ENCODE results near the gene GALNTL6.

DNA sequence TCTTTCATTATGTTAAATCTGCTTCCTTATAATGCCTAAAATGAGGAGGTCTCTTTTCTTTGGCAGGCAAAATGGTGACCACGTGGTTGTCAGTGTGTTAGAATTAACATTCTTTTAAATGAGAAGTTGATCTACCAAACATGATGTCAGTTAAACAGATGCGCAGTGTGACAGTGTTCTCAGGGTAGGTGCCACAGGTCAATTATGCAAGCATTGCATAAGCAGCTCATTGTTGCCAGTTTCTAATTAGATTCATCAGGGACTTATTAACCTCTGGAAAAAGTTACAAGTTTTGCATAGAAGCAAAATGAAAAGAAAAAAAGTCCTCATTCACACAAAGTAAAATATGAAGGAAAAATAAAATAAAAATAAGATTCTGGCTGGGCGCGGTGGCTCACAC lies 1031.4 kb downstream of the GALNTL6 start:
- TF ChIP-seq POLR2A (IDR thresholded peaks at IDR 0.05; ENCODE audit: low read depth, low read length): no peak
- TF ChIP-seq, protein P1, sequence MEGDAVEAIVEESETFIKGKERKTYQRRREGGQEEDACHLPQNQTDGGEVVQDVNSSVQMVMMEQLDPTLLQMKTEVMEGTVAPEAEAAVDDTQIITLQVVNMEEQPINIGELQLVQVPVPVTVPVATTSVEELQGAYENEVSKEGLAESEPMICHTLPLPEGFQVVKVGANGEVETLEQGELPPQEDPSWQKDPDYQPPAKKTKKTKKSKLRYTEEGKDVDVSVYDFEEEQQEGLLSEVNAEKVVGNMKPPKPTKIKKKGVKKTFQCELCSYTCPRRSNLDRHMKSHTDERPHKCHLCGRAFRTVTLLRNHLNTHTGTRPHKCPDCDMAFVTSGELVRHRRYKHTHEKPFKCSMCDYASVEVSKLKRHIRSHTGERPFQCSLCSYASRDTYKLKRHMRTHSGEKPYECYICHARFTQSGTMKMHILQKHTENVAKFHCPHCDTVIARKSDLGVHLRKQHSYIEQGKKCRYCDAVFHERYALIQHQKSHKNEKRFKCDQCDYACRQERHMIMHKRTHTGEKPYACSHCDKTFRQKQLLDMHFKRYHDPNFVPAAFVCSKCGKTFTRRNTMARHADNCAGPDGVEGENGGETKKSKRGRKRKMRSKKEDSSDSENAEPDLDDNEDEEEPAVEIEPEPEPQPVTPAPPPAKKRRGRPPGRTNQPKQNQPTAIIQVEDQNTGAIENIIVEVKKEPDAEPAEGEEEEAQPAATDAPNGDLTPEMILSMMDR (IDR thresholded peaks at IDR 0.05; ENCODE audit: extremely low read depth in 1 of 2, insufficient read depth in 1 of 2, low read depth in 1 of 2, low read length in 2 of 2): no peak
- TF ChIP-seq, protein P2, sequence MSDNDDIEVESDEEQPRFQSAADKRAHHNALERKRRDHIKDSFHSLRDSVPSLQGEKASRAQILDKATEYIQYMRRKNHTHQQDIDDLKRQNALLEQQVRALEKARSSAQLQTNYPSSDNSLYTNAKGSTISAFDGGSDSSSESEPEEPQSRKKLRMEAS (IDR thresholded peaks at IDR 0.05; ENCODE audit: insufficient read depth, insufficient read length): no peak
- TF ChIP-seq EZH2 (IDR thresholded peaks at IDR 0.05; ENCODE audit: borderline replicate concordance, low read depth, low read length, severe bottlenecking): no peak
- no peak for TF ChIP-seq POLR2AphosphoS5 (IDR thresholded peaks at IDR 0.05; ENCODE audit: insufficient read depth, low read depth, low read length)
- TF ChIP-seq JUN (IDR thresholded peaks at IDR 0.05; ENCODE audit: borderline replicate concordance, insufficient read depth, insufficient read length, low read depth): no peak
- no peak for TF ChIP-seq MYC (IDR thresholded peaks at IDR 0.05; ENCODE audit: low read depth, low read length)
- TF ChIP-seq FOS (IDR thresholded peaks at IDR 0.05; ENCODE audit: borderline replicate concordance, insufficient read depth, low read length): no peak
- TF ChIP-seq GATA2 (IDR thresholded peaks at IDR 0.05; ENCODE audit: insufficient read depth, insufficient read length, low read depth, low read length): no peak

Measured in endothelial cell of umbilical vein (primary cell).